ENCODE results near the gene PCGF3.

DNA sequence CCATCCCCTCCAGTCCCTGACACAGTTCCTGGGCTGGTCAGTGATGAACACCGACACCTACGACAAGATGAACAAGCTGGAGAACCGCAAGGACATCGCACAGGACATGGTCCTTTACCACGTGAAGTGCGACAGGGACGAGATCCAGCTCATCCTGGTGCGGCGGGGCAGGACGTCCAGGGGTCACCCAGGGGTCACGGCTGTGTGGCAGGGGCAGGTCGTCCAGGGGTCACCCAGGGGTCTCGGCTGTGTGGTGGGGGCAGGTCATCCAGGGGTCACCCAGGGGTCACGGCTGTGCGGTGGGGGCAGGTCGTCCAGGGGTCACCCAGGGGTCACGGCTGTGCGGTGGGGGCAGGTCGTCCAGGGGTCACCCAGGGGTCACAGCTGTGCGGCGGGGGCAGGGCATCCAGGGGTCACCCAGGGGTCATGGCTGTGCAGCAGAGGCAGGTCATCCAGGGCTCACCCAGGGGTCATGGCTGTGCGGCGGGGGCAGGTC, 48.2 kb upstream of the PCGF3 start:
- TF ChIP-seq CTCF (conservative IDR thresholded peaks at IDR 0.05 in 1 of 2, IDR thresholded peaks at IDR 0.05 in 1 of 2; ENCODE audit: extremely low read depth in 1 of 2, insufficient read depth in 1 of 2, low read depth in 1 of 2, low read length in 2 of 2), result no peak
- no peak for TF ChIP-seq EZH2 (IDR thresholded peaks at IDR 0.05; ENCODE audit: borderline replicate concordance, low read length)
